ENCODE measurements around the gene PTPRA. TPM values are rescaled to one million over a fixed set of nuclear protein-coding genes. Genes with fewer than 3 reads are reported as not detected.

PTPRA gene
- polyA plus RNA-seq, 1 donor (not counting 4 experiments of a cell fraction or from before 2014, with no cell fraction given) = 53.3 TPM

DNA sequence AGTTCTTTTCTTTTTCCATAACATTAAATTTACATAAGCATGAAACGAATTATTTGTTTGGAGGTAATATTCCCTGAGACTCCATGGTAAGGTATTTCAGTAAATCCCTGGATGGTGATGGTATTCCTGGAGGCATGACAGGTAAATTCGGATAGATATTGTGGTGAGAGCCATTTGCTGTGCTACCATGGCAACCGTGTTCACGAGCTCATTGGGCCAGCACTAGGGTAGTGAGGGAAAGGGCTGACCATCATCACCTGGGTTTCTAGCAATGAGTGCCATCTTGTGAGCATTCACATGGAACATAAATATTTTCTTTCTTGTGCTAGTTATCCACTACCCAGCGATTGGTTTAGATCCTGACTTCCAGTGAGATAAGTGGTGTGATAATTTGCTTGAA is 118.3 kb downstream of the PTPRA start:
- no peak overlapping the region for H2AFZ ChIP-seq (ENCODE audit: control insufficient read depth, low read length)
- DNase-seq (ENCODE audit: low read depth, low spot score) (no peak), FAIRE-seq (no peak)
- no peak for TF ChIP-seq EZH2 (IDR thresholded peaks at IDR 0.05; ENCODE audit: low read length)
- no peak overlapping the region for H3K9ac ChIP-seq (ENCODE audit: control insufficient read depth, extremely low read depth, insufficient read depth, low read length)
- no peaks in the 10 kb centered on the region for H3K9me1 ChIP-seq (ENCODE audit: control insufficient read depth, extremely low read depth, insufficient read depth, low read length)
- H3K79me2 ChIP-seq (ENCODE audit: control insufficient read depth, insufficient read depth, low read length) = no peaks in the 10 kb centered on the region
- H3K4me1 ChIP-seq (ENCODE audit: control insufficient read depth, extremely low read depth, insufficient read depth, low read length) = no peaks in the 10 kb centered on the region
- H3K9me3 ChIP-seq (ENCODE audit: control insufficient read depth, low read depth, low read length) = no peaks in the 10 kb centered on the region
- H3K27ac ChIP-seq (ENCODE audit: control insufficient read depth, insufficient read depth, low read length) = no peak overlapping the region
- H3K4me3 ChIP-seq (ENCODE audit: control insufficient read depth in 2 of 3, extremely low read depth in 1 of 3, insufficient read depth in 2 of 3, low read depth in 1 of 3, low read length in 3 of 3) = no peak overlapping the region
- peaks cover 13 to 15% of the 10 kb centered on the region in 2 experiments for H3K36me3 ChIP-seq (ENCODE audit: control insufficient read depth in 2 of 2, extremely low read depth in 1 of 2, insufficient read depth in 2 of 2, low read length in 2 of 2)
- no peak overlapping the region for H3K4me2 ChIP-seq (ENCODE audit: control insufficient read depth, extremely low read depth, insufficient read depth, low read depth, low read length)
- H4K20me1 ChIP-seq (ENCODE audit: control insufficient read depth, extremely low read depth, insufficient read depth, low read length) = no peaks in the 10 kb centered on the region
- dilution Hi-C loops (cut with MboI; ENCODE audit: extremely low pct_ligation_motif_present, low sequenced_read_pairs) = no loop called here
- H3K27me3 ChIP-seq (ENCODE audit: control insufficient read depth, extremely low read depth, insufficient read depth, low read length) = no peaks in the 10 kb centered on the region

DNA sequence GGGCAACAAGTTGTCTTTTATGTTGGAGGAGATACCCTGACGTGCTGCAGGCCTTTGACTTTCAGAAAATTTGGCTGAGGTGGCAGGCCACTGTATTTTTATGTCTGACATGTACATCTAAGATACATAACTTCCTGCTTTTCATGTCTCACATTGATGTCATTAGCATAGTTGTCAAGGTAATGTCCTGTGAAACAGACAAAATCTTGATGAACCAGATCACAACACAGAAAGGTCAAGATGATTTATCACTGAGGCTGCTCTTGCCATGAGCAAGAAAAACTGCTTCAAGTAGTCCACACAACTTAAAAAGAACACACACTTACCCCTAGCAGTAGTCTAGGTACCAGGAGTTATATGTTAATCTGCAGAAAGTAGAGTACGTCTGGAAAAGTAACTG is 120.0 kb downstream of the PTPRA start:
- Histone ChIP-seq H3K79me2 (ENCODE audit: control insufficient read depth, insufficient read depth, low read length) (no peaks in the 10 kb centered on the region), H3K4me1 (ENCODE audit: control insufficient read depth, extremely low read depth, insufficient read depth, low read length) (no peaks in the 10 kb centered on the region), H3K9ac (ENCODE audit: control insufficient read depth, extremely low read depth, insufficient read depth, low read length) (no peak overlapping the region), H3K27ac (ENCODE audit: control insufficient read depth, insufficient read depth, low read length) (no peak overlapping the region), H3K36me3 (ENCODE audit: control insufficient read depth in 2 of 2, extremely low read depth in 1 of 2, insufficient read depth in 2 of 2, low read length in 2 of 2) (peaks cover 10 to 12% of the 10 kb centered on the region in 2 experiments), H3K9me1 (ENCODE audit: control insufficient read depth, extremely low read depth, insufficient read depth, low read length) (no peaks in the 10 kb centered on the region), H3K4me2 (ENCODE audit: control insufficient read depth, extremely low read depth, insufficient read depth, low read depth, low read length) (no peak overlapping the region), H4K20me1 (ENCODE audit: control insufficient read depth, extremely low read depth, insufficient read depth, low read length) (no peaks in the 10 kb centered on the region), H2AFZ (ENCODE audit: control insufficient read depth, low read length) (no peak overlapping the region), H3K4me3 (ENCODE audit: control insufficient read depth in 2 of 3, extremely low read depth in 1 of 3, insufficient read depth in 2 of 3, low read depth in 1 of 3, low read length in 3 of 3) (no peak overlapping the region), H3K27me3 (ENCODE audit: control insufficient read depth, extremely low read depth, insufficient read depth, low read length) (no peaks in the 10 kb centered on the region), H3K9me3 (ENCODE audit: control insufficient read depth, low read depth, low read length) (no peaks in the 10 kb centered on the region)
- FAIRE-seq = peak; percentile 32
- TF ChIP-seq EZH2 (IDR thresholded peaks at IDR 0.05; ENCODE audit: low read length) (no peak), CTCF (optimal IDR thresholded peaks at IDR 0.05 in 1 of 3, IDR thresholded peaks at IDR 0.05 in 1 of 3, conservative IDR thresholded peaks at IDR 0.05 in 1 of 3; ENCODE audit: extremely low read depth in 1 of 3, insufficient read depth in 2 of 3, low read length in 3 of 3) (no peak)
- no peak for DNase-seq (ENCODE audit: low read depth, low spot score)
- dilution Hi-C loops (cut with MboI; ENCODE audit: extremely low pct_ligation_motif_present, low sequenced_read_pairs) = no loop called here

DNA sequence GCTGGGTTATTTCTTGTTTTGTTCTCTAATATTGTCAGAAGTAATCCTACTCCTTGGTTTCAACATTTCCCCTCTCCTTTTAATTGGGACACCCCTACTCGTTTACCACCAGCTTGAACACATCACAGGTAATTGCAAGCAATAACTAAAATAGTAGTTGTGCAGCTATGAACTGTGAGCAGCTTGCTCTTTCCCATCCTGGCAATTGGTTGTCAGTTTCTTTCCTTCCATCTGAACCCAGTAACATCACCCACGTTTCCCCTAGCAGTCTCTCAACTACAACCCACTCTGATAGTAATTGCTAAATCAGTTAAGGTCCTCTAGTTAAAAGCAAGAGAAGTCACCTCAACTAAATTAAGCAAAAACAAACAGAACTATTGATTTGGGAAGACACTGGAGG is 122.5 kb downstream of the PTPRA start:
- no peak overlapping the region for H2AFZ ChIP-seq (ENCODE audit: control insufficient read depth, low read length)
- dilution Hi-C loops (cut with MboI; ENCODE audit: extremely low pct_ligation_motif_present, low sequenced_read_pairs) = no loop called here
- no peaks in the 10 kb centered on the region for H4K20me1 ChIP-seq (ENCODE audit: control insufficient read depth, extremely low read depth, insufficient read depth, low read length)
- no peaks in the 10 kb centered on the region for H3K9me1 ChIP-seq (ENCODE audit: control insufficient read depth, extremely low read depth, insufficient read depth, low read length)
- peaks cover 0 to 9% of the 10 kb centered on the region in 2 experiments for H3K36me3 ChIP-seq (ENCODE audit: control insufficient read depth in 2 of 2, extremely low read depth in 1 of 2, insufficient read depth in 2 of 2, low read length in 2 of 2)
- H3K9me3 ChIP-seq (ENCODE audit: control insufficient read depth, low read depth, low read length) = no peaks in the 10 kb centered on the region
- no peaks in the 10 kb centered on the region for H3K27me3 ChIP-seq (ENCODE audit: control insufficient read depth, extremely low read depth, insufficient read depth, low read length)
- H3K79me2 ChIP-seq (ENCODE audit: control insufficient read depth, insufficient read depth, low read length) = no peaks in the 10 kb centered on the region
- H3K27ac ChIP-seq (ENCODE audit: control insufficient read depth, insufficient read depth, low read length) = no peak overlapping the region
- no peak overlapping the region for H3K9ac ChIP-seq (ENCODE audit: control insufficient read depth, extremely low read depth, insufficient read depth, low read length)
- FAIRE-seq (no peak), DNase-seq (ENCODE audit: low read depth, low spot score) (no peak)
- no peak overlapping the region for H3K4me2 ChIP-seq (ENCODE audit: control insufficient read depth, extremely low read depth, insufficient read depth, low read depth, low read length)
- H3K4me1 ChIP-seq (ENCODE audit: control insufficient read depth, extremely low read depth, insufficient read depth, low read length) = no peaks in the 10 kb centered on the region
- no peak for TF ChIP-seq EZH2 (IDR thresholded peaks at IDR 0.05; ENCODE audit: low read length)
- H3K4me3 ChIP-seq (ENCODE audit: control insufficient read depth in 2 of 3, extremely low read depth in 1 of 3, insufficient read depth in 2 of 3, low read depth in 1 of 3, low read length in 3 of 3) = no peak overlapping the region

Measured in keratinocyte (primary cell).